ENCODE results near the gene ATXN7L1.

DNA sequence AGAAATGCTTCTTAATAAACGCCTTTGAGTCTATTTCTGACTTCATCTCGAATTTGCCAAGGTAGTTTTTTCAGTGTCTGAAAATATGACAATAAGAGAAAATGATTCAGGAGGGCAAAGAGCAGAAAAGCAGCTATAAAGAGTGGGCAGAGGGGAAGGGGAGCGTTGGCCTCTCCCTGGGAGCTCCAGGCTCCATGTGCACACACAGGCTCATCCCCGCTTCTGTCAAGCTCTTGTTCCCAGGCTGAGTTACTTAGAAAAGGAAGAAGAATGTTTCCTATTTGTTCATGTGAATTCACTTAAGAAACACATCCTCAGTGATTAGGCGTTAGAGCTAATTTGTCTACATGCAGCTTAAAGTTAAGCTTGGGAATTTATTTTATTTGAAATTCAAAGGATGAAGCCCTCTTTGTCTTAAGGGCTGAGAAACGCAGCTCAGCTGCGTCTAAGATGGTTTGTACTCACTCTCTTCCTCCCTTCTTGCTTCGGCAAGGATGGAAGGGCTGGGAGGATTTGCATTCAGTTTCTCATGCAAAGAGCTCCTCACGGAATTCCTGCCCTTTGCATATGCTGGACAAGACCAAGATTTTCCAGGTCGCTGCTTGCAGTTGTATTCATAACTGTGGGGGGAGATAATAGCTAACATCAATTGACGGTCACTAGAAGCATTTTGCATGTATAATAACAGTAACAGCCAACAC, 29.0 kb upstream of the ATXN7L1 start:
- no peak for TF ChIP-seq ZNF121 (CRISPR knock-in tag; IDR thresholded peaks at IDR 0.05)
- no peak for TF ChIP-seq GTF2I (CRISPR knock-in tag; conservative IDR thresholded peaks at IDR 0.05)
- TF ChIP-seq, protein P1, sequence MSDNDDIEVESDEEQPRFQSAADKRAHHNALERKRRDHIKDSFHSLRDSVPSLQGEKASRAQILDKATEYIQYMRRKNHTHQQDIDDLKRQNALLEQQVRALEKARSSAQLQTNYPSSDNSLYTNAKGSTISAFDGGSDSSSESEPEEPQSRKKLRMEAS (CRISPR knock-in tag; IDR thresholded peaks at IDR 0.05) = peak; percentile 34; the same call in 1 of the 2 replicates
- TF ChIP-seq, protein P2, sequence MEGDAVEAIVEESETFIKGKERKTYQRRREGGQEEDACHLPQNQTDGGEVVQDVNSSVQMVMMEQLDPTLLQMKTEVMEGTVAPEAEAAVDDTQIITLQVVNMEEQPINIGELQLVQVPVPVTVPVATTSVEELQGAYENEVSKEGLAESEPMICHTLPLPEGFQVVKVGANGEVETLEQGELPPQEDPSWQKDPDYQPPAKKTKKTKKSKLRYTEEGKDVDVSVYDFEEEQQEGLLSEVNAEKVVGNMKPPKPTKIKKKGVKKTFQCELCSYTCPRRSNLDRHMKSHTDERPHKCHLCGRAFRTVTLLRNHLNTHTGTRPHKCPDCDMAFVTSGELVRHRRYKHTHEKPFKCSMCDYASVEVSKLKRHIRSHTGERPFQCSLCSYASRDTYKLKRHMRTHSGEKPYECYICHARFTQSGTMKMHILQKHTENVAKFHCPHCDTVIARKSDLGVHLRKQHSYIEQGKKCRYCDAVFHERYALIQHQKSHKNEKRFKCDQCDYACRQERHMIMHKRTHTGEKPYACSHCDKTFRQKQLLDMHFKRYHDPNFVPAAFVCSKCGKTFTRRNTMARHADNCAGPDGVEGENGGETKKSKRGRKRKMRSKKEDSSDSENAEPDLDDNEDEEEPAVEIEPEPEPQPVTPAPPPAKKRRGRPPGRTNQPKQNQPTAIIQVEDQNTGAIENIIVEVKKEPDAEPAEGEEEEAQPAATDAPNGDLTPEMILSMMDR (IDR thresholded peaks at IDR 0.05) = no peak
- TF ChIP-seq EMX1 (CRISPR knock-in tag; IDR thresholded peaks at IDR 0.05) = no peak
- no peak for TF ChIP-seq ESRRA (CRISPR knock-in tag; IDR thresholded peaks at IDR 0.05; ENCODE audit: borderline replicate concordance)
- TF ChIP-seq, protein P3, sequence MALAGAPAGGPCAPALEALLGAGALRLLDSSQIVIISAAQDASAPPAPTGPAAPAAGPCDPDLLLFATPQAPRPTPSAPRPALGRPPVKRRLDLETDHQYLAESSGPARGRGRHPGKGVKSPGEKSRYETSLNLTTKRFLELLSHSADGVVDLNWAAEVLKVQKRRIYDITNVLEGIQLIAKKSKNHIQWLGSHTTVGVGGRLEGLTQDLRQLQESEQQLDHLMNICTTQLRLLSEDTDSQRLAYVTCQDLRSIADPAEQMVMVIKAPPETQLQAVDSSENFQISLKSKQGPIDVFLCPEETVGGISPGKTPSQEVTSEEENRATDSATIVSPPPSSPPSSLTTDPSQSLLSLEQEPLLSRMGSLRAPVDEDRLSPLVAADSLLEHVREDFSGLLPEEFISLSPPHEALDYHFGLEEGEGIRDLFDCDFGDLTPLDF (CRISPR knock-in tag; IDR thresholded peaks at IDR 0.05) = no peak
- no peak for TF ChIP-seq SOX15 (CRISPR knock-in tag; IDR thresholded peaks at IDR 0.05)
- no peak for TF ChIP-seq NFYB (CRISPR knock-in tag; conservative IDR thresholded peaks at IDR 0.05; ENCODE audit: low read depth)
- no peak for TF ChIP-seq ZNF263 (CRISPR knock-in tag; IDR thresholded peaks at IDR 0.05; ENCODE audit: low read depth)
- TF ChIP-seq, protein P4, sequence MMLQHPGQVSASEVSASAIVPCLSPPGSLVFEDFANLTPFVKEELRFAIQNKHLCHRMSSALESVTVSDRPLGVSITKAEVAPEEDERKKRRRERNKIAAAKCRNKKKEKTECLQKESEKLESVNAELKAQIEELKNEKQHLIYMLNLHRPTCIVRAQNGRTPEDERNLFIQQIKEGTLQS (CRISPR knock-in tag; conservative IDR thresholded peaks at IDR 0.05) = no peak
- TF ChIP-seq, protein P5, sequence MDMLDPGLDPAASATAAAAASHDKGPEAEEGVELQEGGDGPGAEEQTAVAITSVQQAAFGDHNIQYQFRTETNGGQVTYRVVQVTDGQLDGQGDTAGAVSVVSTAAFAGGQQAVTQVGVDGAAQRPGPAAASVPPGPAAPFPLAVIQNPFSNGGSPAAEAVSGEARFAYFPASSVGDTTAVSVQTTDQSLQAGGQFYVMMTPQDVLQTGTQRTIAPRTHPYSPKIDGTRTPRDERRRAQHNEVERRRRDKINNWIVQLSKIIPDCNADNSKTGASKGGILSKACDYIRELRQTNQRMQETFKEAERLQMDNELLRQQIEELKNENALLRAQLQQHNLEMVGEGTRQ (CRISPR knock-in tag; IDR thresholded peaks at IDR 0.05) = no peak
- TF ChIP-seq, protein P6, sequence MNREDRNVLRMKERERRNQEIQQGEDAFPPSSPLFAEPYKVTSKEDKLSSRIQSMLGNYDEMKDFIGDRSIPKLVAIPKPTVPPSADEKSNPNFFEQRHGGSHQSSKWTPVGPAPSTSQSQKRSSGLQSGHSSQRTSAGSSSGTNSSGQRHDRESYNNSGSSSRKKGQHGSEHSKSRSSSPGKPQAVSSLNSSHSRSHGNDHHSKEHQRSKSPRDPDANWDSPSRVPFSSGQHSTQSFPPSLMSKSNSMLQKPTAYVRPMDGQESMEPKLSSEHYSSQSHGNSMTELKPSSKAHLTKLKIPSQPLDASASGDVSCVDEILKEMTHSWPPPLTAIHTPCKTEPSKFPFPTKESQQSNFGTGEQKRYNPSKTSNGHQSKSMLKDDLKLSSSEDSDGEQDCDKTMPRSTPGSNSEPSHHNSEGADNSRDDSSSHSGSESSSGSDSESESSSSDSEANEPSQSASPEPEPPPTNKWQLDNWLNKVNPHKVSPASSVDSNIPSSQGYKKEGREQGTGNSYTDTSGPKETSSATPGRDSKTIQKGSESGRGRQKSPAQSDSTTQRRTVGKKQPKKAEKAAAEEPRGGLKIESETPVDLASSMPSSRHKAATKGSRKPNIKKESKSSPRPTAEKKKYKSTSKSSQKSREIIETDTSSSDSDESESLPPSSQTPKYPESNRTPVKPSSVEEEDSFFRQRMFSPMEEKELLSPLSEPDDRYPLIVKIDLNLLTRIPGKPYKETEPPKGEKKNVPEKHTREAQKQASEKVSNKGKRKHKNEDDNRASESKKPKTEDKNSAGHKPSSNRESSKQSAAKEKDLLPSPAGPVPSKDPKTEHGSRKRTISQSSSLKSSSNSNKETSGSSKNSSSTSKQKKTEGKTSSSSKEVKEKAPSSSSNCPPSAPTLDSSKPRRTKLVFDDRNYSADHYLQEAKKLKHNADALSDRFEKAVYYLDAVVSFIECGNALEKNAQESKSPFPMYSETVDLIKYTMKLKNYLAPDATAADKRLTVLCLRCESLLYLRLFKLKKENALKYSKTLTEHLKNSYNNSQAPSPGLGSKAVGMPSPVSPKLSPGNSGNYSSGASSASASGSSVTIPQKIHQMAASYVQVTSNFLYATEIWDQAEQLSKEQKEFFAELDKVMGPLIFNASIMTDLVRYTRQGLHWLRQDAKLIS (CRISPR knock-in tag; IDR thresholded peaks at IDR 0.05; ENCODE audit: borderline replicate concordance) = no peak
- TF ChIP-seq, protein P7, sequence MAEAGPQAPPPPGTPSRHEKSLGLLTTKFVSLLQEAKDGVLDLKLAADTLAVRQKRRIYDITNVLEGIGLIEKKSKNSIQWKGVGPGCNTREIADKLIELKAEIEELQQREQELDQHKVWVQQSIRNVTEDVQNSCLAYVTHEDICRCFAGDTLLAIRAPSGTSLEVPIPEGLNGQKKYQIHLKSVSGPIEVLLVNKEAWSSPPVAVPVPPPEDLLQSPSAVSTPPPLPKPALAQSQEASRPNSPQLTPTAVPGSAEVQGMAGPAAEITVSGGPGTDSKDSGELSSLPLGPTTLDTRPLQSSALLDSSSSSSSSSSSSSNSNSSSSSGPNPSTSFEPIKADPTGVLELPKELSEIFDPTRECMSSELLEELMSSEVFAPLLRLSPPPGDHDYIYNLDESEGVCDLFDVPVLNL (CRISPR knock-in tag; IDR thresholded peaks at IDR 0.05; ENCODE audit: borderline replicate concordance, low read depth) = no peak
